GM18520 (cell line): Measurements from ENCODE around the gene SLC35E4.

Experiments used
- ATAC-seq: cut with Tn5 transposase; IDR thresholded peaks from one replicate; pipeline ENCODE4 v1.9.1; 2021; ENCODE audit not compliant: unreplicated experiment

The SLC35E4 gene

DNA sequence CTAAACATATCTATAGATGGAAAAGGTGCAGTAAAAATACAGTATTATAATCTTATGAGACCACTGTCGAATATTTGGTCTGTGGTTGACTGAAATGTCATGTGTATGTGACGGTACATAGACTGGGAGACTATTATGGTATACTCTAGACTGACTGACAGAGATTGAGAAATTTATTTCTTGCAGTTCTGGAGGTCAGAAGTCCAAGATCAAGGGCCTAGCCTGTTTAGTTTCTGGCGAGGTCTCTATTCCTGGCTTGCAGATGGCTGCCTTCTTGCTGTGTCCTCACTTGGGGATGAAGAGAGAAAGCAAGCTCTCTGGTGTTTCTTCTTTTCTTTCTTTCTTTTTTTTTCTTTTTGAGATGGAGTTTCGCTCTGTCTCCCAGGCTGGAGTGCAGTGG, 51.8 kb downstream of the SLC35E4 start:
- ATAC-seq, result no peak

DNA sequence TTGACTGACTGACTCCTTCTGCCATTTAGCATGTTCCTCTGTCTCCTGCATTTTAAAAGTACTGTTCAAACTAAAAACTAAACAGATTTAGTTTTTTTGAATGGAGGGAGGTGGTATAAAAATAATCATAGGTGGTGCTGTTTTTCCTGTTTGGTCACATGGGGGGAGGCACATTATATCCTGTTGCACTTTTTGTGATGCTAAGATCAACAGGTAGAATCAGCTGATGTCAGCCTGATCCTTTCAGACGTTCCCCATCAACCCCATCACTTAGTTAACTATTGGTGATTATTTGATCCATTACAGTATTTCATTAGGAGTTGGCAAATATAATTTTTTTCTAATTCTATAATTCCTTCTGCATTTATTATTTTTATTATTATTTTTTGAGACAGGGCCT, 54.0 kb downstream of the SLC35E4 start:
- ATAC-seq, result no peak

DNA sequence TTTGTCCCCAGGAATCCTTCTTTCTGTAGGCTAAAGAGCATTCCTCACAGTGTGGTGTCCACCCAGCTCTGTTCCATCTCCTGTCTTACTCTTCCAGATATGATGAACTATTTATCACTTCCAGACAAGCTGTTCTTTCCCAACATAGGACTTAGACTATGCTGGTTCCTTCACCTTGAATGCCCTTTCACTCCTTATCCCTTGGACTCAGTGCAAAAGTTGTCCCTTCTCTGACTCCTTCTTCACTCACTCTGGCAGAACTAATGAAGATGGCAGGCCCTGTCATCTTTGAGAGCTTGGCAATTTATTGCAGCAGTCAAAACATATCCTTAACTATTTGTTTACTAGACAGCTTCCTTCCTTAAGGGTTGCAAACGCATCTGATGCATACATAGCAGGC, 55.6 kb downstream of the SLC35E4 start:
- no peak for ATAC-seq

DNA sequence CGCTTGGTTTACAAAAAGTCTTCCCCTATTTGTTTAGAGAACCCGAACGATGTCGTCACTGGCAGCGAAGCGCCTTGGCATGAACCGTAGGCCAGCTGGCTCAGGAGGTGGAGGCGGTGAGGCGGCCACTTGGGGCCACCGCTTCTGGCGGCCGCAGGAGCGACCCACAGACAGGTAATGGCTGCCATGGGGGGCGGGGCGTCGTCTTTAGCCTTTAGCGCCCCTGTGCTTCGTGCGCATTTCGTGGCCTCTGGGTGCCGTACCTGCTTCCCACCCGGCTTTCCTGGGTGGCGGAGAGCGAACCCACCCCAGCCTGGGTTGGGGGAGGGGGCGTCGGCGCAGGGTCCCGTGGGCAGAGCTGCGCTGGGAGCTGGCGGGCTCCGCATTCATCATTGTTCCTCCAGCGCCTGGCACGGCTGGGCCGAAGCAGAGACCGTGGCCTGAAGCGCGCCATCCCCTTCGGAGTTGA, 58.6 kb downstream of the SLC35E4 start:
- no peak for ATAC-seq

DNA sequence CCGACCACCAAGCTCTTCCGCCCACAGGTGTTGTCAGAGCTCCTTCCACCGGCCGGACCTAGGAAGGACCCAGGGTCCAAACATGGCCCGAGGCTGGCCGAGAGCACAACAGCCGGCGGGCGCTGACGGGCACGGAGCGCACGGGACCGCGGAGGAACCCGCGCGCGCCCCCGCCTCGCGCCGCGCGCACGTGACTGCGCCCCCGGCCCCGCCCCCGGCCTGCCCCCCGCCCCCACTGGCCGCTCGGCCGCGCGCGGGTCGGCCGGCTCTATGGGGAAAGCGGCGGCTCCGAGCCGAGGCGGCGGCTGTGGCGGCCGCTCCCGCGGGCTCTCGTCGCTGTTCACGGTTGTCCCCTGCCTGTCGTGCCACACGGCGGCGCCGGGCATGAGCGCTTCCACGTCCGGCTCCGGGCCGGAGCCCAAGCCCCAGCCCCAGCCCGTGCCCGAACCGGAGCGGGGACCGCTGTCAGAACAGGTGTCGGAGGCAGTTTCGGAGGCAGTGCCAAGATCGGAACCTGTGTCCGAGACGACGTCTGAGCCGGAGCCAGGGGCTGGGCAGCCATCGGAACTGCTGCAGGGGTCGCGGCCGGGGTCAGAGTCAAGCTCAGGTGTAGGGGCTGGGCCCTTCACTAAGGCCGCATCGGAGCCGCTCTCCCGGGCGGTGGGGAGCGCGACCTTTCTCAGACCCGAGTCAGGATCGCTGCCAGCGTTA, 59.2 kb downstream of the SLC35E4 start, which contains the start of gene OSBP2:
Gene OSBP2 (plus strand): TSS at position 235 of the 711 bp plus-strand sequence. CDS start 36 bp downstream, at position 271.
- ATAC-seq, result no peak

DNA sequence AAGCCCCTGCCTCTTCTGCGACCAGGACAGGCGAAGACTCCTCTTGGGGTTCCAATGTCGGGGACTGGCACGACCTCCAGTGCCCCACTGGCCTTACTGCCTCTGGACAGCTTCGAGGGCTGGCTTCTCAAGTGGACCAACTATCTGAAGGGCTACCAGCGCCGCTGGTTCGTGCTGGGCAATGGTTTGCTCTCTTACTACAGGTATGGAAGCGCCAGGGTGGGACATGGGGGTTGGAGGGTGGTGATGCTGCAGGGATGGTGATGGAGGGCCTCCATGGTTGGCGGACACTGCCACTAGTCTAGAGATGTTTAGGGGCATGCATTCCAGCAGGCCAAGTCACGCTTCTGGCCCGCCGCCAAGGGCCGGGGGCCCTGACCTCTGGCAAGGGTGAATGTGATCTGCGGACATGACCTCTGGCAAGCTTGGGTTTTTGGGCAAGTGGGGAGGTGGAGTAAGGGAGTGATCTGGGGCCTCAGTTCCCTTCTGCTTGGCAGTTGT, 59.8 kb downstream of the SLC35E4 start:
- no peak for ATAC-seq

DNA sequence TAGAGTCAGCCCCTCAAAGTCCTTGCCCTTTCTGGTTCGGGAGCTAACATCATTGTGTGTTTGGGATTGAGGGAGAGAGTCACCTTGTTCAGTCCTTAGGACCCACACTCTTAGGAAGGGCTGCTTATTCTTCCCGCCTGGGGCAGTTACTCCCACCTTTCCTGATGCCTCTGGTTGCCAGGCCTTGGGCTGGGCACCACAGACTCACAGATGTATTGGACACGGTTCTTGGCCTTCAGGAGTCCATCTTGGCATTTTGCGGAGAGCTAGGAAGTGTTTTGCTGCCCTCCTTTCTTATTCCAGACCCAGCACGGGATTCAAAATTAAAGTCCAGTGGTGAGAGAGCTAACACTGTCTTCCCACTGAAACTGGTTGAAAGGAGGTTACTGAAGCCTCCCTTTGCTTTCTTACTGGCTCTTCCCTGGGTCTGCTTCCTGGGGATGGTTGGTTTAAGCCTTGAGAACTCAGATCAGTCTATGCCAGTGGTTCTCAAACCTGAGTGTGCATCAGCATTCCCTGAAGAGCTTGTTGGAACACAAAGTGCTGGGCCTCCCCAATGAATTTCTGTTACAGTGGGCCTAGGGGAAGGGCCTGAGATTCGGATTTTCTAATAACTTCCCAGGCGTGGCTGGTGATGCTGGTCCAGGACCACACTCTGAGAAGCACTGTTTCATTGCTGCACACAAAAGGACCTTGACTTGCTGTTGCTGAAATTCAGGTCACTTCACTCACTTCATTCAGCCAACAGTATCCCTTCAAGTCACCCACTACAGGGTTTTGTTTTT, 60.5 kb downstream of the SLC35E4 start:
- no peak for ATAC-seq
